Natural killer cell (primary cell): Measurements from ENCODE around the gene GTF3C2. TPM values are rescaled to one million over a fixed set of nuclear protein-coding genes. Genes with fewer than 3 reads are reported as not detected.
"Not testable (repeated sequence)": the region's sequence is repeated elsewhere in the genome, so short reads cannot be mapped to it uniquely, and the experiment has no call there.

Experiments used
- ATAC-seq, 3 donors: fragments of 150-1000 bp in 2 of 3; fragments of 200-7000 bp in 1 of 3; cut with Tn5 transposase; 1 replicate in 1 of 3; 2 replicates in 2 of 3; pipeline ENCODE4 v1.10.0; 2021; ENCODE audit warnings: mild to moderate bottlenecking in 2 of 3, moderate library complexity in 2 of 3
- DNase-seq, 2 donors: peaks; one replicate each; pipeline versions ENCODE4 v3.0.0 to v3.0.0-alpha.2; 2013 to 2021; ENCODE audit warnings: mixed read lengths in 1 of 2
- H3K27ac ChIP-seq: one replicate; pipeline ENCODE4 v1.5.1; 2013; ENCODE audit warnings: mild to moderate bottlenecking, low read length
- H3K27me3 ChIP-seq: one replicate; pipeline ENCODE4 v1.6.1; 2013; ENCODE audit warnings: low read length; ENCODE audit not compliant: control insufficient read depth, insufficient read depth
- H3K36me3 ChIP-seq: one replicate; pipeline ENCODE4 v1.6.1; 2013; ENCODE audit warnings: low read length; ENCODE audit not compliant: control insufficient read depth, insufficient read depth
- H3K4me1 ChIP-seq: one replicate; pipeline ENCODE4 v1.6.1; 2013; ENCODE audit warnings: low read length; ENCODE audit not compliant: control insufficient read depth, insufficient read depth
- H3K4me3 ChIP-seq: one replicate; pipeline ENCODE4 v1.5.1; 2013; ENCODE audit warnings: low read length
- H3K9me3 ChIP-seq: one replicate; pipeline ENCODE4 v1.6.1; 2013; ENCODE audit warnings: low read length; ENCODE audit not compliant: control insufficient read depth, insufficient read depth
- H3K27ac Mint-ChIP-seq, 2 donors: one replicate each; pipeline ENCODE4 v1.8.0; 2022; ENCODE audit warnings: mild to moderate bottlenecking in 2 of 2, mixed read lengths in 2 of 2, moderate library complexity in 1 of 2
- H3K27me3 Mint-ChIP-seq, 2 donors: one replicate each; pipeline ENCODE4 v1.8.0; 2022; ENCODE audit warnings: low read depth in 2 of 2, mixed read lengths in 2 of 2
- H3K36me3 Mint-ChIP-seq: one replicate; pipeline ENCODE4 v1.8.0; 2022; ENCODE audit warnings: mixed read lengths
- H3K4me1 Mint-ChIP-seq, 2 donors: one replicate each; pipeline ENCODE4 v1.8.0; 2022; ENCODE audit warnings: mixed read lengths in 2 of 2
- H3K4me3 Mint-ChIP-seq: one replicate; pipeline ENCODE4 v1.8.0; 2022; ENCODE audit warnings: mild to moderate bottlenecking, moderate library complexity, mixed read lengths
- H3K9me3 Mint-ChIP-seq, 2 donors: one replicate each; pipeline ENCODE4 v1.8.0; 2022; ENCODE audit warnings: mixed read lengths in 2 of 2
- CTCF ChIP-seq: fragments of 200-600 bp; IDR thresholded peaks from one replicate; pipeline ENCODE4 v1.8.0; 2022; ENCODE audit warnings: antibody characterized with exemption
- WGBS: methylation state at CpG from one replicate; pipeline ENCODE4 v1.1.7; 2013; ENCODE audit warnings: missing lambda C conversion rate; ENCODE audit not compliant: insufficient coverage; 5-methylcytosine and 5-hydroxymethylcytosine counted together
- intact Hi-C: fragments of 100-400 bp; cut with micrococcal nuclease; formaldehyde crosslinking; loops from one replicate; pipeline ENCODE4 v1.14.2; 2022
- total RNA-seq, 4 donors: library from RNA; stranded (reverse); fragments of 120-200 nt in 1 of 4; gene quantifications; one replicate each; pipeline versions ENCODE4 v1.2.3 to v1.2.4, GENCODE V29; 2013 to 2022

The GTF3C2 gene
- total RNA-seq, 3 donors from 2014 or later (not counting 1 experiment from before 2014, with no cell fraction given): 56.1 to 68.7 (median 59.7) TPM

GRCh38 chr2:27353762-27354596 is 2.6 kb downstream of the GTF3C2 start:
- Mint-ChIP-seq H3K4me3 (peak overlapping the region; percentile 49), H3K27me3 (no peaks in the 10 kb centered on the region), H3K36me3 (no peaks in the 10 kb centered on the region), H3K27ac (peak overlapping the region in 1 of 2 donors; percentile 10), H3K4me1 (peaks cover 44 to 48% of the 10 kb centered on the region in 2 donors), H3K9me3 (no peaks in the 10 kb centered on the region)
- DNase-seq (no peak), ATAC-seq (no peak)
- H3K4me1 ChIP-seq: peaks cover 25% of the 10 kb centered on the region
- H3K36me3 ChIP-seq: peaks cover 2% of the 10 kb centered on the region
- no peak overlapping the region for H3K27ac ChIP-seq
- intact Hi-C loops: no loop called here
- no peak for TF ChIP-seq CTCF
- no peaks in the 10 kb centered on the region for H3K27me3 ChIP-seq
- no peak overlapping the region for H3K4me3 ChIP-seq
- no peaks in the 10 kb centered on the region for H3K9me3 ChIP-seq
- WGBS: 85% methylated on average over 6 of the region's 7 CpGs

- DNase-seq, H3K27me3 ChIP-seq, H3K4me3 Mint-ChIP-seq, H3K36me3 Mint-ChIP-seq, H3K36me3 ChIP-seq, H3K27ac ChIP-seq, ATAC-seq, intact Hi-C loops, H3K27me3 Mint-ChIP-seq, H3K9me3 ChIP-seq, H3K9me3 Mint-ChIP-seq, H3K4me3 ChIP-seq: not testable (repeated sequence)
- peak overlapping the region in 1 of 2 donors; percentile 10 for H3K27ac Mint-ChIP-seq
- 96% methylated on average over 5 of the region's 5 CpGs for WGBS
- peaks cover 25% of the 10 kb centered on the region for H3K4me1 ChIP-seq
- peaks cover 42 to 47% of the 10 kb centered on the region in 2 donors for H3K4me1 Mint-ChIP-seq
Measured at GRCh38 chr2:27353386-27353761, 3.2 kb downstream of the GTF3C2 start.

- Mint-ChIP-seq H3K4me3 (no peak overlapping the region), H3K27me3 (no peaks in the 10 kb centered on the region), H3K36me3 (no peaks in the 10 kb centered on the region), H3K9me3 (no peaks in the 10 kb centered on the region), H3K27ac (peak overlapping the region; percentile 9 to 41), H3K4me1 (peaks cover 38 to 45% of the 10 kb centered on the region in 2 donors)
- no peak overlapping the region for H3K4me3 ChIP-seq
- no peaks in the 10 kb centered on the region for H3K27me3 ChIP-seq
- peaks cover 12% of the 10 kb centered on the region for H3K4me1 ChIP-seq
- peaks cover 2% of the 10 kb centered on the region for H3K36me3 ChIP-seq
- peak in 1 of 2 donors; percentile 38 for DNase-seq
- TF ChIP-seq CTCF: no peak
- no peak for ATAC-seq
- 77% methylated on average over 6 of the region's 6 CpGs for WGBS
- H3K9me3 ChIP-seq: no peaks in the 10 kb centered on the region
- intact Hi-C loops: no loop called here
- no peak overlapping the region for H3K27ac ChIP-seq
Measured at GRCh38 chr2:27351802-27352598, 4.6 kb downstream of the GTF3C2 start.

GRCh38 chr2:27350106-27350693 is 6.4 kb downstream of the GTF3C2 start:
- Mint-ChIP-seq H3K4me3 (no peak overlapping the region), H3K9me3 (no peaks in the 10 kb centered on the region), H3K27ac (no peak overlapping the region), H3K27me3 (no peaks in the 10 kb centered on the region), H3K4me1 (peaks cover 25 to 30% of the 10 kb centered on the region in 2 donors), H3K36me3 (no peaks in the 10 kb centered on the region)
- Histone ChIP-seq H3K36me3 (peaks cover 2% of the 10 kb centered on the region), H3K4me1 (peaks cover 3% of the 10 kb centered on the region), H3K4me3 (no peak overlapping the region), H3K9me3 (no peaks in the 10 kb centered on the region), H3K27ac (no peak overlapping the region), H3K27me3 (no peaks in the 10 kb centered on the region)
- 88% methylated on average over 7 of the region's 7 CpGs for WGBS
- intact Hi-C loops: no loop called here
- no peak for DNase-seq
- no peak for TF ChIP-seq CTCF
- ATAC-seq: no peak
